ENCODE data around the gene SPDYE1. TPM values are rescaled to one million over a fixed set of nuclear protein-coding genes. Genes with fewer than 3 reads are reported as not detected.

Gene SPDYE1
- polyA plus RNA-seq, 1 experiment: not detected

GRCh38 chr7:44059219-44060090 lies 61.8 kb downstream of the SPDYE1 start:
- CTCF ChIA-PET: no interaction called here
- TF ChIP-seq CTCF (IDR thresholded peaks at IDR 0.05; ENCODE audit: low read depth, low read length): no peak
- no peak for DNase-seq (ENCODE audit: low read depth, low spot score)

More at GRCh38 chr7:44059219-44060090, 61.8 kb downstream of the SPDYE1 start:
- H3K9me3 ChIP-seq (ENCODE audit: control insufficient read depth, insufficient read depth, low read length): no peaks in the 10 kb centered on the region
- POLR2A ChIA-PET: no interaction called here
- H3K27ac ChIP-seq (ENCODE audit: low read depth, low read length): no peak overlapping the region
- H3K27me3 ChIP-seq (ENCODE audit: control insufficient read depth, insufficient read depth, low read length): peaks cover 1% of the 10 kb centered on the region
- H3K4me3 ChIP-seq (ENCODE audit: low read depth, low read length): no peak overlapping the region

Other genes starting within 250 kb of the SPDYE1 start
- gene BLVRA, start 239.2 kb upstream of the SPDYE1 start, polyA plus RNA-seq (2011; rRNA removed): 50.3 and 58.7 TPM in 2 replicates
- 134 and 184 TPM in 2 replicates for gene MRPS24, start 128.4 kb upstream of the SPDYE1 start, polyA plus RNA-seq (2011; rRNA removed)
- gene URGCP, start 91.3 kb upstream of the SPDYE1 start, polyA plus RNA-seq (2011; rRNA removed): 23.1 and 25.5 TPM in 2 replicates
- gene UBE2D4, start 71.5 kb upstream of the SPDYE1 start, polyA plus RNA-seq (2011; rRNA removed): 18.6 and 18.8 TPM in 2 replicates
- gene DBNL, start 46.8 kb downstream of the SPDYE1 start, polyA plus RNA-seq (2011; rRNA removed): 76.1 and 93.8 TPM in 2 replicates
- gene PGAM2, start 67.7 kb downstream of the SPDYE1 start, polyA plus RNA-seq (2011; rRNA removed): not detected in 2 replicates
- gene POLM, start 84.6 kb downstream of the SPDYE1 start, polyA plus RNA-seq (2011; rRNA removed): 4.6 and 5.1 TPM in 2 replicates
- 18.5 and 30.7 TPM in 2 replicates for gene AEBP1, start 106.4 kb downstream of the SPDYE1 start, polyA plus RNA-seq (2011; rRNA removed)
- gene POLD2, start 125.7 kb downstream of the SPDYE1 start, polyA plus RNA-seq (2011; rRNA removed): 64.8 and 79.6 TPM in 2 replicates
- gene MYL7, start 143.4 kb downstream of the SPDYE1 start, polyA plus RNA-seq (2011; rRNA removed): not detected in 2 replicates
- 0.35 and 0.47 TPM in 2 replicates for gene GCK, start 191.5 kb downstream of the SPDYE1 start, polyA plus RNA-seq (2011; rRNA removed)
- gene YKT6, start 203.1 kb downstream of the SPDYE1 start, polyA plus RNA-seq (2011; rRNA removed): 124 and 138 TPM in 2 replicates

Data from AG04450 (cell line).